Measurements from ENCODE around the gene SLC2A3. TPM values are rescaled to one million over a fixed set of nuclear protein-coding genes. Genes with fewer than 3 reads are reported as not detected.
A peak's percentile ranks its signal among the peaks of the same experiment; 100 is the strongest.
"Not testable (repeated sequence)": the region's sequence is repeated elsewhere in the genome, so short reads cannot be mapped to it uniquely, and the experiment has no call there.

Gene SLC2A3
- not detected in 2 replicates for total RNA-seq (2014; rRNA removed; shearing (Covaris generic))

DNA sequence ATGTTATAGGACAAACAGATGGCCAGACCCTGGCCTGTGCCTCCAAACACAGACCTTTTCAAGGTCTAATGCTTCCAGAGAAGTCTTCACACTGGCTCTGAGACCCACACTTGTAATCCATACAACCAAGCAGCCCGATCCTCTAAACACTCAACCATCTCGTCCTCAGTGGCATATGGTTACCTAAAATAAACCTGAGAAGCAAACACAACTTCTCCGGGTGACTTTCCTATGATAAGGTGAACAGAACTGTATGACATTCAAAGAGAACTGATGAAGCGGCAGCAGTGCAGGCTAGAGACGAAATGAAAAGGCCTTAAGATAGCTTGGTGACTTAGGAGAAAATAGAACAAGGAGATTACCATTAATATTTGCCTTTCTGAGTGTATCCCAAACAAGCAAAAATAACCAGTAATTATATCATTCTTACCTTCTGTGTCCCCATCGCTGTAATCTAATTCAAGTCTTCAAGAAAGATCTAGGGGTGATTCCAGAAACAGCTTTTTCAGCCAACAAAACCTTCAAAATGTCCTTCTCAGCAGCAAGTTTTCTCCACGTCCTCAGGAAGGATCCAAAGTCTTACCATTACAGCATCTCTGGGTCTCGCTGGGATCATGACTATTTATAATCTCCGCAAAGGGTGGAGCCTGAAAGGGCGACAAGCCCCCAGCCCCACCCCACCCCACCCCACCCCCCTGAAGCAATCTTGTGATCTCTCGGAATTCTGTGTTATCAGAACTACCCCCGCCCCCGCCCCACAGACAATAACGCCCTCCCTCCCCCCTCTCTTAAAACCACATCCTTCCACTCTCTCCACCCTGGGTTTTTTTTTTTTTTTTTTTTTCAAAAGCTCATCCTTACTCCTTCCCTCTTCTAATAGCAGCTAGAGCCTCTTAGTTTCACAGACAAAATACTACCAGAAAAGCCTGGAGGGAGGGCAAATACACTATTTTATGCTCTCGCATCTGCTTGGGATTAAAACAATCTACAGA is at the start of gene SLC2A3:
Gene SLC2A3 (minus strand): TSS at position 598 of the 992 bp plus-strand sequence. CDS start 153 bp downstream, at position 445.
- no peak for DNase-seq (ENCODE audit: low spot score)

DNA sequence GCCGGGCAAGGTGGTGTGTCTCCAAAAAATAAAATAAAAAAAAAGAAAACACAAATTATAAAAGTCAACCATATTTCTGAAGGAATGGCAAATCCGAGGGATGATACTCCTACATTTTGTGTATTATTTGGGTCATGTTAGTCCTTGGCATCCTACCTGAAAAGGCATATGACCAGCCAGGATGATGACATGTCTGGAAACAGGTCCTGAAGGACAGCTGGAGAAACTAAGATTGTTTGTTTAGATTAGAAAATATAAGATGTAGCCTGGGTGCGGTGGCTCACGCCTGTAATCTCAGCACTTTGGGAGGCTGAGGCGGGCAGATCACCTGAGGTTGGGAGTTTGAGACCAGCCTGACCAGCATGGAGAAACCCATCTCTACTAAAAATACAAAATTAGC is 48.9 kb upstream of the SLC2A3 start:
- DNase-seq (ENCODE audit: low spot score), result no peak

DNA sequence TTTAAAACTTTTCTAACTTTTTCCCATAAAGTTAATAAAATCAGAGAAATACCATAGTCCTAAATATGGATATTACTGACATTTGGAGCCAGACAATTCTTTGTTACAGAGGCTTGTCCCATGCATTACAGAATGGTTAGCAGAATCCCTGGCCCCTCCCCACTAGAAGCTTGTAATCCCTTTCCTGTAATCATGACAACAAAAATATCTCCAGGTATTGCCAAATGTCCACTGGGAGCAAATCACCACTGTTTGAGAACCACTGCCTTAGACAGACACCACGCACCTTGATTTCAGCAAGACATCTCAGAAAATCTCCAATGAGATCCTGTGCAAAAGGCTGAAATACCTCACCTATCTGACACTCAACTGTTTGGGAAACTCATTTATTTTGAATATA is 47.5 kb upstream of the SLC2A3 start:
- not testable (repeated sequence) for DNase-seq (ENCODE audit: low spot score)

DNA sequence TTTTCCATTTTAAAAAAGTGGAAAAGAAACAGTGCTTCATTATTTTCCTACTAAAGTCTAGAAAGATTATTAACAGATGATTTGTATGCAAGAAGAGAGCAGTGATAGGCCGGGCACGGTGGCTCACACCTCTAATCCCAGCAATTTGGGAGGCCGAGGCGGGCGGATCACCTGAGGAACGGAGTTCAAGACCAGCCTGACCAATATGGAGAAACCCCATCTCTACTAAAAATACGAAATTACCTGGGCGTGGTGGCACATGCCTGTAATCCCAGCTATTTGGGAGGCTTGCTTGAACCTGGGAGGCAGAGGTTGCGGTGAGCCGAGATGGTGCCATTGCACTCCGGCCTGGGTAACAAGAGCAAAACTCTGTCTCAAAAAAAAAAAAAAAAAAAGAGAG is 47.0 kb upstream of the SLC2A3 start:
- DNase-seq (ENCODE audit: low spot score), result not testable (repeated sequence)

DNA sequence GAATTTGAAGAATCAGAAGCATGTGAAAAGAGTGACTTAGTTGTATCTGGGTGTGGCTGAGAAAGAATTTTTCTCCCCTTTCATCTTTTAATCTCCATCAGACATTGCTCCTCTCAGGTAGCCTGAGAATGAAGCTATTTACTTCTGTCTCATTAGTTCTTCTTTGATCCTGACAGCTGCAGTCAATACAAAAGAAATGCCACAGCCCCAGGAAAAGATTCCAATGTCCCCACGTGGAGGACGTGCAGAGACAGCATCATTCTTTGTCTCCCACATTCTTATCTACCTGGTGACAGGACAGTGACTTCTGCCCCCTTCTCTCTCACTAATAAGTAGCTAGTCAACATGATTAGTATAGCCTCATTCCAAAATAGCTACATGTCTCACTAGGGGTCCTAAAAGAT is 46.3 kb upstream of the SLC2A3 start:
- not testable (repeated sequence) for DNase-seq (ENCODE audit: low spot score)

DNA sequence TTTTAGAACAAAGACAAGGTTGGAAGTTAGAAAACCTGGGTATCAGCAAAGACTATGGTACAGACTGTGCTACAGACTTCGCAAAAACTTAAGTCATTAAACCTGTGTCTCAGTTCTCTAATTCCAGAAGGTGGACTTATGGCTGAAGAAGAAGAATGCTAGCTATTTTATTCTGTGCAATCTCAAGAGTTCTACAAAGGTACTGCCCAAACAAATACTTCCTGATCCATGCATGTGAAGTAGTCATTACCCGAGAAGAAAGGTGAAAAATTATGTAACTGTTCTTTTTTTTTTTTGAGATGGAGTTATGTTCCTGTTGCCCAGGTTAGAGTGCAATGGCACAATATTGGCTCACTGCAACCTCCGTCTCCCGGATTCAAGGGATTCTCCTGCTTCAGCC is 45.5 kb upstream of the SLC2A3 start:
- no peak for DNase-seq (ENCODE audit: low spot score)

DNA sequence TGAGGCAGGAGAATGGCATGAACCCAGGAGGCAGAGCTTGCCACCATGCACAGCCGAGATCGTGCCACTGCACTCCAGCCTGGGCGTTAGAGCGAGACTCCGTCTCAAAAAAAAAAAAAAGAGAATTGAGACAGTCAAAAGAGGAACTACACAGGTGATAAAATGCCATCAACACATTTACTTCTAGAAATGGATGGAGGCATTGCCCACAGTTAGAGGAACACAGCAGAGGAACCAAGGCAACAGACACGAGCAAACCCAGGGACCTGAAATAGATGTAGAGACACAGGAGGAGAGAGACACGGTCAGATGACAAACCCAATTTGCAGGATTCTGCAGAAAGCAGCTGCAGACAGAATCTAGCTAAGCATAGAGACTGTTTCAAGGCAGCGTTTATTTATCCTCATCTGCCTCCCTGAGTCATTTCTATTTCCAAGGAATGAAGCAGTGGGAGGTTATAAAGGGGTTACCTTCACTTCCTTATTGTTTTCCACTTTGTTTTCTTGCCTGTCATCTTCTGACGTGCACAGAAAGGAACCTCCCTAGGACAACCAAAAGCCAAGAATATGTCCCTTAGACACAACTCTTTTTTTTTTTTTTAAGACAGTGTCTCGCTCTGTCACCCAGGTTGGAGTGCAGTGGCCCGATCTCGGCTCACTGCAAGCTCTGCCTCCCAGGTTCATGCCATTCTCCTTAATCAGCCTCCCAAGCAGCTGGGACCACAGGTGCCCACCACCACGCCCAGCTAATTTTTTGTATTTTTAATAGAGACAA is 41.6 kb upstream of the SLC2A3 start:
- DNase-seq (ENCODE audit: low spot score), result not testable (repeated sequence)

DNA sequence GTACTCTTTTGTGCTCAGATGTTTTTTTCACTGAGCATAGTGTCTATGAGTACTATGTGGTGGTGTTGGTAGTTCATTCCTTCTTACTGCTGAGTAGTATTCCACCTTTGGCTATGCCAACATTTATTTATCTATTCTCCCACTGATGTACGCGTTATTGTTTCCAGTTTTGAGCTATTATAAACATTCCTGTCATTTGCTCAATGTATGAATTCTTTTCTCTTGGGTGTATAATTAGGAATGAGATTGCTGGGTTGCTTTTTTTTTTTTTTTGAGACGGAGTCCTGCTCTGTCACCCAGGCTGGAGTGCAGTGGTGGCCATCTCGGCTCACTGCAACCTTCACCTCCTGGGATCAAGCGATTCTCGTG is 37.5 kb upstream of the SLC2A3 start:
- no peak for DNase-seq (ENCODE audit: low spot score)

DNA sequence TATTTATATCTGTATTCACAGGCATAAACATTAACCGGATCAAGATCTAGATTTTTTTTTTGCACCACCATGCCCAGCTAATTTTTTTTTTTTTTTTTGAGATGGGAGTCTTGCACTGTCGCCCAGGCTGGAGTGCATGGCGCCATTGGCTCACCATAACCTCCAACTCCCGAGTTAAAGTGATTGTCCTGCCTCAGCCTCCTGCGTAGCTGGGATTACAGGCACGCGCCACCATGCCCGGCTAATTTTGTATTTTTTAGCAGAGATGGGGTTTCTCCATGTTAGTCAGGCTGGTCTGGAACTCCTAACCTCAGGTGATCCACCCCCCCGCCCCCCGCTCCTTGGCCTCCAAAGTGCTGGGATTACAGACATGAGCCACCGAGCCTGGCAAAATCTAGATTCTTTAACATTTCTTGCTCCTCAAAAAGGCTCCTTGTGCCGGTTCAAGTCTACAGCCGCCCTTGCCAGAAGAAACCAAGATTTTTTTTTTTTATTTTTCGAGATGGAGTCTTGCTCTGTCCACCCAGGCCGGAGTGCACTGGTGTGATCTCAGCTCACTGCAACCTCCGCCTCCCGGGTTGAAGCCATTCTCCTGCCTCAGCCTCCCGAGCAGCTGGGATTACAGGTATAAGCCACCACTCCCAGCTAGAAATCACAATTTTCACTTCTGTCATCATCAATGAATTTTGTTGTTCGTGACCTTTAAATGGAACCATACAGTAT is 36.9 kb upstream of the SLC2A3 start:
- DNase-seq (ENCODE audit: low spot score), result no peak

DNA sequence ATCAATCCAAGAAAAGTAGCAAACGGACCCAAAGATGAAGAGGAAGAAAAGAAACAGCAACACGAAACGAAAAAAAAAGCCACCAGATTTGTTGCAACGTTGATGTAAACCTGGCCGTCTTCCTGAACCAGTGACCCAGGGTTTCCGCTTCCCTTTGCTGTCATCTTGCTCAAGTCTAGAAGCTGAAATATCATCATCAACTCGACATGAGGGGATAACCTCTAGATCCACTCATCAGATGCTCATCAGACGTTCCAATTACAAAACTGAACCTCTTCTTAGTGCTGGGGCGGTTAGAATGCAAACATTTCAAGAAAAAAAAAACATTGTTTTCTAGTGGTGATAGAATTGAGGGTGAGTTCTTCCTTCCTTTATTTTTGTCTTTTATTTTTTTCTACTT is 36.3 kb upstream of the SLC2A3 start:
- not testable (repeated sequence) for DNase-seq (ENCODE audit: low spot score)

DNA sequence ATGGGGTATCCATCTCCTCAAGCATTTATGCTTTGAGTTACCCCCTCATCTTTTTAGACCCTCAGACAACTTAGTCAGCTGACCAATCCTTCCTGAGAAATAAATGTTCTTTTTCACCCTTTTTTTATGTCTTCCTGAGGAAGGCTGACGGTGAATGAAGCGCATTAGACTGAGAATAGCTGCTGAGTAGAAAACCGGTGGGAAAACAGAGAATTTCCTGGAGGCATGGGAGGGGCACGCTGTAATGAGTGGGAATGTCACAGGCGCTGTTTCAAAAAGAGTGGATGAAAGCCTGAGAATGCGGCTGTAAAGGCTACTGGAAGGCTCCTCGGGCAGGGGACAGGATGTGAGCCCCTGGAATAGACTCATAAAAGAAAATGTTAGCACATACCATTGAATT is 35.8 kb upstream of the SLC2A3 start:
- not testable (repeated sequence) for DNase-seq (ENCODE audit: low spot score)

DNA sequence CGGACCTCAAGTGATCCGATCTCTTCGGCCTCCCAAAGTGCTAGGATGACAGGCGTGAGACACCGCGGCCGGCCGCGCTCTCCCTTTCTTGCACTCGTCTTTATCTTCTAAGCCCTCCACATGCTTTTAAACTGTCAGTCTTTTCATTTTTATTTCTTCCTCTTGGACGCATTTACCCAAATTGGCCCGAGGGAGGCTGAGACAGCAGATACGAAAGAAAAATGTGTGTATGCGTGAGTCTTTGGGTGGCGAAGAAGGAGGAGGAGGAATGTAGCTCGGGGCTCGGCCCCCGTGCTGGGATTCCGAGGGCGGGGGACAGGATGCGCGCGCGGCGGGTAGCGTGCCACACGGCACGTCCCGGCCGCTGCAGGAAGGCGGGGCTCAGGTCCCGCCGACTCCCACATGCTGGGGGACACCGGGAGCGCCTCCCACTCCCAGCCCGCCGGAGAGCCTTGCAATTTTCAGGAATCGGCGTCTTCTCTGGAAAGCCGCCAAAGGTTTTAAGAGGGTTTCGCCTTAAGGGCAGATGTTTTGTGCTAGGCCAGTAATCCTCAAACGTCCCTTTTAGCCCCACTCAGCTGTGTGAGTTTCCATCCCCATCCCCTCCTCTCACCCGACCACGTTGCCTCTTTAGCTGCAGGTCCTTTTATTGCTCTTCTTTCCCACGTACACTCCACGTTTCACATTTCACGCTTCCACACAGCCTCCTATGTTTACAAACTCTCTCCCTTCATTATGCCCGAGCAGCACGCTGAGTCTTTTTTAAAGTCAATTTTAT is 34.7 kb upstream of the SLC2A3 start:
- DNase-seq (ENCODE audit: low spot score), result peak; percentile 8

DNA sequence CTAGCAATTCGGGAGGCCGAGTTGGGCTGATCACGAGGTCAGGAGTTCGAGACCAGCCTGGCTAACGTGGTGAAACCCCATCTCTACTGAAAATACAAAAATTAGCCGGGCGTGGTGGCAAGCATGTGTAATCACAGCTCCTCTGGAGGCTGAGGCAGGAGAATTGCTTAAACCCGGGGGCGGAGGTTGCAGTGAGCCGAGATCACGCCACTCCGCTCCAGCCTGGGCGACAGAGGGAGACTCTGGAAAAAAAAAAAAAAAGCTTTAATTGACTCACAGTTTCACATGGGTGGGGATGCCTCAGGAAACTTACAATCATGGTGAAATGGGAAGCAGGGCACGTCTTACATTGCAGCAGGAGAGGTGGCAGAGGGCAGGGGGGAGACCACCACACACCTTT is 30.6 kb upstream of the SLC2A3 start:
- no peak for DNase-seq (ENCODE audit: low spot score)

DNA sequence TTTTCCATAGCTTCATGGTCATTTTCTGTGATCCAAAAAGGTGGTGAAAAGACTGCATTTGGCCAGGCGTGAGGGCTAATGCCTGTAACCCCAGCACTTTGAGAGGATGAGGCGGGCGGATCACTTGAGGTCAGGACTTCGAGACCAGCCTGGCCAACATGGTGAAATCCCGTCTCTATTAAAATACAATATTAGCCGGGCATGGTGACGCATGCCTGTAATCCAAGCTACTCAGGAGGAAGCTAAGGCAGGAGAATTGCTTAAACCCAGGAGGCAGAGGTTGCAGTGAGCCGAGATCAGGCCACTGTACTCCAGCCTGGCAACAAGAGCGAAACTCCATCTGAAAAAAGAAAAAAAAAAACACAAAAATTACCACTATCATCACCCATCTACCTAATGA is 28.7 kb upstream of the SLC2A3 start:
- DNase-seq (ENCODE audit: low spot score), result not testable (repeated sequence)

DNA sequence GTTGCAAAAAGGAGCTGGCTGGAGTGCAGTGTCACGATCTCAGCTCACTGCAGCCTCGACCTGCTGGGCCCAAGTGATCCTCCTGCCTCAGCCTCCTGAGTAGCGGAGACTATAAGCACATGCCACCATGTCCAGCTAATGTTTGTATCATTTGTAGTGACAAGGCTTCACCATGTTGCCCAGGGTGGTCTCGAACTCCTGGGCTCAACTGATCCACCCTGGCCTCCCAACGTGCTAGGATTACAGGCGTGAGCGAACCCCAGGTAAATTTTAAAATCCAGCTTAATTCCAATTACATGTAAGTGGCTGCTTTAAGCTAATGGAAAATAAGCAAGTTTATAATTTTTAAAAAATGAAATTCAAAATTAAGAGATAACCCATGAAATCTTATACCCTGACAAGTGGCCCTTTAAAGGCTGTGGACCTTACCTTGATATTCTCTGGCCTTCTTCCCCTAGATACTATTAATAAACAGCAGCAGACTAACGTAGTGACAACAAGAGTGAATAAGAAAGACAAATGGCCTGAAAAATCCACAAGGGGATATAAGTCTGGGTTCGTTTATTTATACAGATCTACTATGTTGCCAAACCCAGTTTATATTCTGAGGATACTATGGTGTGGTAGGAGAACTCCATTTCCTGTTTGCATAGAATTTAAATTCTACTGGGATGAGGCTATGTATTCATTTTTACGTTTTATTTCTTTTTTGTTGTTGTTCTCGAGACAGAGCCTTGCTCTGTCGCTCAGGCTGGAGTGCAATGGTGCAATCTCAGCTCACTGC is 25.6 kb upstream of the SLC2A3 start:
- no peak for DNase-seq (ENCODE audit: low spot score)

DNA sequence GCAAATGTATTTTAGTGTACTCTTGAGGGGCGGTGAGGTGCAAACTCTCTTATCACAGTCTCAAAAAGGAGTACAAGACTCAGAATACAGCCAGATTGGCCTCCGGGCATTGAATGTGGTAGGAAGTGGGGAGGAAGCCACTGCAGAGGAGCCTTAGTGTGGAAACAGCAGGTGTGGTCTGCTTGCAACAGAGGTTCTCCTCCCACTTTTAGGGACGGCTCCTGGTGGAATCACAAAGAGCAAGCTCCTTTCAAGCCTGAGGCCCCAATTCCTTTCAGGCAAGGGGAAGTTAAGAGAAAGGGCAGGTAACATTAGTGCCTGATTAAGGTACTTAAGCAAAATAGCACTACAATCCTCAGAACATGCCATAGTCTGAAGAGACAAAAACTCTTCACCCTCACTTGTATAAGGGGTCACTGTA is 23.7 kb upstream of the SLC2A3 start:
- no peak for DNase-seq (ENCODE audit: low spot score)

DNA sequence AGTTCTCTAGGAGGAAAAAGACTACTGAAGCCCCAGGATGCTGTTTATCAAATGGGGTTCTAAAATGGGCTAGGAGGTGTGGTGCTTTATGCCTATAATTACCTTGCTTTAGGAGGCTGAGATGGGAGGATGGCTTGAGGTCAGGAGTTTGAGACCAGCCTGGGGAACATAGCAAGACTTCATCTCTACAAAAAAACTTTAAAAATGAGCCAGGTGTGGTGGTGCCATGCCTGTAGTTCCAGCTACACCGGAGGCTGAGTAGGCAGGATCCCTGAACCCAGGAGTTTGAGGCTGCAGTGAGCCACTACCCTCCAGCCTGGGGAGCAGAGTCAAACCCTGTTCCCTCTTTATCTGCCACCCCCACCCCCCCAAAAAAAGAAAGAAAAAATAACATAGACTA is 23.3 kb upstream of the SLC2A3 start:
- DNase-seq (ENCODE audit: low spot score), result no peak

DNA sequence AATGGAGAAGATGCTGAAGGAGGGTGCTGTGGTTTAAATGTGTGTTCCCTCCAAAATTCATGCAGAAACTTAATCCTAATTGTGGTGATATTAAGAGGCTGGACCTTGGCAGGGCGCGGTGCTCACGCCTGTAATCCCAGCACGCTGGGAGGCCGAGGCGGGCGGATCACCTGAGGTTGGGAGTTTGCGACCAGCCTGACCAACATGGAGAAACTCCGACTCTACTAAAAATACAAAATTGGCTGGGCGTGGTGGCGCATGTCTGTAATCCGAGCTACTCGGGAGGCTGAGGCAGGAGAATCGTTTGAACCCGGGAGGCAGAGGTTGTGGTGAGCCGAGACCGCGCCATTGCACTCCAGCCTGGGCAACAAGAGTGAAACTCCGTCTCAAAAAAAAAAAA is 18.9 kb upstream of the SLC2A3 start:
- not testable (repeated sequence) for DNase-seq (ENCODE audit: low spot score)

DNA sequence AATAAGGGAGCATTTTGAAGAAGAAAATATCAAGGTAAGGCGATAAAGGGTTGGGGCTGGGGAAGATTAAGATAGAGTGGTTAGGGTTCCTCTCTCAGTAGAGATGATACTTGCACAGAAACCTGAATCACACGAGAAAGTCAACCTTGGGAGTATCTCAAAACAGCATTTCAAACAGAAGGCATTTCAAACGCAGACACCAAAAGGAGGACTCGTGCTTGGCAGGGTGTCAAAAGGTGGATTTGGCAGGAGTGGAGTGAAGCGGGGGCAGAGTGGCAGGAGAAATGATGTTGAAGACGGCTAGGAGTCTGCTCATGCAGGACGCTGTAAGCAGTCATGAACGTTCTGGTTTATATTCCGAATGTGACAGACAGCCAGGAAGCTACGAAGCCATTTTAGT is 18.4 kb upstream of the SLC2A3 start:
- not testable (repeated sequence) for DNase-seq (ENCODE audit: low spot score)

DNA sequence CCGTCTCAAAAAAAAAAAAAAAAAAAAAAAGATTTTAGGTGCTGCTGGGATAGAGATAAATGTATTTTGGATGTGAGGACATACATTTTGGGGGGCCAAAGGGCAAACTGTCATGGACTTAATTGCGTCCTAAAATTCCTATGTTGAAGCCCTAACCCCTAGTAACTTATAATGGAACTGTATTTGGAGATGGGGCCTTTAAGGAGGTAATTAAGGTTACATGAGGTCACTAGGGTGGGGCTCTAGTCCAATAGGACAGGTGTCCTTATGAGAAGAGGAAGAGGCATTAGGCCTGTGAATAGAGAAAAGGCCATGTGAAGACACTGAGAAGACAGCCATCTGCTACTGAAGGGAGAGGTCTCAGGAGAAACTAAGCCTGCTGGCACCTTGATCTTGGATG is 17.9 kb upstream of the SLC2A3 start:
- not testable (repeated sequence) for DNase-seq (ENCODE audit: low spot score)

Measured in HT-29 (cell line).